SKM-1 (cell line): ENCODE results near the gene ITGA2B.

ENCODE experiments used
- DNase-seq: peaks from one replicate; lab custom pipeline; 2025; ENCODE audit not compliant: unreplicated experiment; lab: John Stamatoyannopoulos, UW

Gene ITGA2B

DNA sequence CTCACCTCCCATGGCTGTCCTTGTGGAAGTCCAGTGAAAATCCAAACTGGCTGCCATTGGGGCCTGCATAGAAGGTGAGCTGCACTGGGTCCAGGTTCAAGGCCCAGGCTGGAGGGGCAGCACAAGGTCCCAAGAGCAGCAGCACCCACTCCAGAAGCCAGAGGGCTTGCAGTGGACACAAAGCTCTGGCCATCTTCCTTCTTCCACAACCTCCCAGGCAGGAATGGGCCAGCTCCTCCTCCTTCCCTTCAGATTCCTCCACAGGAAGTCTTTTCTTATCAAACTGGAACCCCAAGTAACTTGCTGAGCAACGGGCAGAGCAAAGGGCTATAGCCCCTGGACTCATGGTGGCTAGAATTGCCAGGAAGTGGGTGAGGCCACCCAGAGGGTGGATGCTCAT is at the start of gene ITGA2B:
ITGA2B (minus strand) TSS at position 369 of the 400 bp plus-strand sequence; CDS start at position 193, 176 bp downstream.
- no peak for DNase-seq

DNA sequence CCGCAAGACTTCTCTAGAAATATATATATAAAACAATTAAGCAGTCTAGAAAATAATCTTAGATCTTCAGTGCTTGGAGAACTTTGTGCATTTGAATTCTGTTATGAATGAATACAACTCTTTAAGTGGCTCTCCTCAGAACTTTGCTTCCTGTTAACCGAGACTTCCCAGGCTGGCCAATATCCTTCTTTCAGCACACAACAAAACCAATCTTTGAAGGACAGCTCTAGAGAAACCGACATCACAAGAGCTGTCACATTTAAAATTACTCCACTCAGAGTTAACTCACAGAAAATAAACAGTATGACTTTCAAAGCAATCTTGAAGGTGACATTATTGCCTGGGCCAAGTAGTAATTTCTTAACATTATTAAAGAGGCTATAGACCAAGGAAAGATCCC is 49.7 kb upstream of the ITGA2B start:
- no peak for DNase-seq

DNA sequence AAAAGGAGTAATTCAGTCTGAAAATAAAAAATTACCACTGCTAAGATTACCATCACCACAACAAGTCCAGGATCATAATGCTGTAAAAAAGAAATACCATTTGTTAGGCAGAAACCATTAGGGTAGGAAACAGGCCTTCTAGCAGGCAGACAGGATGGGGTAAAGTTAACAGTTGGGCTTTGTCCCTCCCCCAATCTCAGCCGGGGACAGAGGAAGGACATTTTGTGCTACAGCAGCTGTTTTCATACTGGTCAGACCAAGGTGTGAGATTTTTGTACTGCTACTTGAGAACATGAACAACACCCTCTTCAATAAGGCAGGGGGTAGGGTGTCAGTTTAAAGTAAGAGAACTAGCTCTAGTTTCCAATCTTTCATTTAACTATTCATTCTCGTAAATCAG is 49.2 kb upstream of the ITGA2B start:
- DNase-seq, result no peak

DNA sequence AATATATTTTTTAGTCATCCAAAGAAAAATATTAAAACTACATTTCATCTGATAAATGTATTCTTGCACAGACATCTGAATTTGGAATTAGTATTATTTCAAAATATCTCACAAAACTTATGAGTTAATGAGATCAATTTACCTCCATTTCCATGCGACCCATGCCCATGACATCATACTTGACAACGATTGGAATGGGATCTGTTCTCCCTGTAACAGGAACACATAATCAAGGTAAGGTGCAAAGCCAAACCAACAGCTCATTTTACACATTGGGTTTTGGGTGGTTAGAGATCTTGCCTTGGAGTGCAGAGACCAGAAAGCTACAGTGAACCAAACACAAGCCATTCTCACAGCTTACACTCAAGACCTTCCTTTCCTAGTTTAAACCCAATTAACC is 46.9 kb upstream of the ITGA2B start:
- no peak for DNase-seq

GRCh38 chr17:44432254-44433157 is 43.1 kb upstream of the ITGA2B start:
- no peak for DNase-seq

DNA sequence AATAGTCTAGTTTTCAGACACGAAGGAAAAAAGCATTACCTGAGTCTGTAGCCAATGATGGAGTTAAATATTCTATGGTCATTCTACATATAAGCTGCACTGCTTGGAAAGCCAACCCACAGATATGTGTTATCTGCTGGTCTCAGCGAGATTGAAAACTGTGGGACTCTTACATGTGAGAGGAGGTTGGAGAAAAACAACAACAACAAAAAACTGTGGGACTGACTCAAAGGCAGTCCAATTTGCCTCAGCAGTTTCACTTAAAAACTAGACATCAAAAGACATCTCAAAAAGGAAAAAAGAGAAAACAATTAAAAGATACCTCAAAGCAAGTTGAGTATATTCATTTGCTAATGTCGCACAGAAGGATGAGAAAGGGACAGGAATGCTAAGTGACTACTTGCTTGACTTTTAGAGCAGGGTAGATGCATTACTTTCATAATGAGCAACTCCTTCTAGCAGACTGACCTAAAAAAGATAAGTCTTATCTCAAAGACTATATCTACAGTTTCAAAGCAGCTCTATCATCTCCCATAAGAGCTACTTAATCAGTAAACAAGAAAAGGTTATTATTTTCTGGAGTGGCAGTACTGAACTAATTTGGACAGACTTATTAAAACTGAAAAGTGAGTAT is 35.5 kb upstream of the ITGA2B start:
- no peak for DNase-seq

- no peak for DNase-seq
Measured at GRCh38 chr17:44417553-44417952, 28.1 kb upstream of the ITGA2B start.

- no peak for DNase-seq
Measured at GRCh38 chr17:44416558-44417289, 27.3 kb upstream of the ITGA2B start.

DNA sequence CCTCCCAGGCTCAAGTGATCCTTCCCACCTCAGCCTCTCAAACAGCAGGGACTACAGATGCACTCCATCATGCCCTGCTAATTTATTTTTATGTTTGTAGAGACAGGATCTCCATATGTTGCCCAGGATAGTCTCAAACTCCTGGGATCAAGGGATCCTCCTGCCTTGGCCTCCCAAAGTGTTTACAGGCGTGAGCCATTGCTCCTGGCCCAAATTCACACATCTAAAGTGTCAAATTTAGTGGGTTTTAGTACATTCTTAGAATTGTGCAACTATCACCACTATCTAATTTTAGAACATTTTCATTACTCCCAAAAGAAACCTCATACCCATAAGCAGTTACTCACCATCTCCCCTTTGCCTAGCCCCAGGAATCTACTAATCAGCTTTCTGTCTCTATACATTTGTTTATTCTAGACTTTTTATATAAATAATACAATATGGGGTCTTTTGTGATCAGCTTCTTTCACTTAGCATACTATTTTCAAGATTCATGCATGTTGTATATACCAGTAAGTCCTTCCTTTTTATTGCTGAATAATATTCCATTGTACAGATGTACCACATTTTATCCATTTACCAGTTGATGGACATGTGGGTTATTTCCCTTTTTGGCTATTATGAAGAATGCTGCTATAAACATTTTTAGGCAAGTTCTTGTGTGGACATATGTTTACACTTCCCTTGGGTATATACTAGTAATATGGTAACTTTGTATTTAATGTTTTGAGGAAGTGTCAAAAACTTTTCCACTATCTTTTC is 25.1 kb upstream of the ITGA2B start:
- no peak for DNase-seq

DNA sequence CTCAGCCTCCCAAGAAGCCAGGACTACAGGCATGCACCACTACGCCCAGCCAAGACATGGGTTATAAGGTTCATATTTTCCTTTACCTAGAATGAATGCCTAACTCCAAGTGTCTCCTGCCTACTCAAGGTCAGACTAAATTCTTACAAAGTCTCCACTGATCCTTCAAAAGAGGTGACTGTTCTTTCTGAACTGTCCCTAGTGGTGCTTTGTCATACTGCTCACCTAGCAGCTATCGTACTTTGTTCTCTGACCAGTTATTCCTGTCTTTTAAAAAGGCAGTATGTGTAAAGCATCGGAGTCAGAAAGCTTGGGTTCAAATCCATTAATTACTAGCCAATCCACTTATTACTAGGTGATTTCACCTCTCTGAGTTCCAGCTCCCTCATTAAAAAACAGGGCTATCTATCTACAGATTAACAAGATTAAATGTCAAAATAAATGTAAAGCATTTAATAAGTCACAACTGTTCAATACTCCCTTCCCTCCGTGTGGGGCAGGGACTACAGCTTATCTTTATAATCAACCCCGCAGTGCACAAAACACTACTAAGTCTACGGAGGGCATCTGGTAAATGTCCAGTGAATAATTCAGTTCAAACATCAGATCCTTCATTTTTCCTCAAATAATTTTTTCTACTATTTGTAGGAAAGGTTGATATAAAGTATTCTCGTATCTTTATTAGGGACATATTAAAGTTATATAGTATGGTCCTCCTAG is 20.0 kb upstream of the ITGA2B start:
- DNase-seq, result no peak

- DNase-seq, result no peak
Measured at GRCh38 chr17:44408786-44409185, 19.3 kb upstream of the ITGA2B start.

DNA sequence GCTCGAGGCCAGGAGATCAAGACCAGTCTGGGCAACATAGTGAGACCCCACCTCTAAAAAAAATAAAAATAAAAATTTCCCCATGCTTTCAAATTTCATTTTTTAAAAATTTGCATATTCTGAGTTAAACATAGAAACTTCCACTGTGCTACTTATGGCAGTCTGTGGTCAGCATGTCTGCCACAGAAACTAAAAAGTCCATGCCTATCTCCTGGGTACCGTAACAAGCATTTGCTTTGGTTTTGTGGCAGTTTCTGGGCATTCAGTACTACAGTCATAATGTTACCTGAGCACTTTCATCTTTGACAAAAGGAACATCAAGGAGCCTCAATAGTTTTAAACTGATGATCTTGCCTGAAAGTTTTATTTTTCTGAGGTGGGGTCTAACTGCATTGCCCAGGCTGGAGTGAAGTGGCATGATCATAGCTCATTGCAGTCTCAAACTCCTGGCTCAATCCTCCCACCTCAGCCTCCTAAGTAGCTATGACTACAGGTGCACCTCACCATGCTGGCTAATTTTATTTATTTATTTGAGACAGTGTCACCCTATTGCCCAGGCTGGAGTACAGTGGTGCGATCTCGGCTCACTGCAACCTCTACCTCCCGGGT is 13.2 kb upstream of the ITGA2B start:
- no peak for DNase-seq

DNA sequence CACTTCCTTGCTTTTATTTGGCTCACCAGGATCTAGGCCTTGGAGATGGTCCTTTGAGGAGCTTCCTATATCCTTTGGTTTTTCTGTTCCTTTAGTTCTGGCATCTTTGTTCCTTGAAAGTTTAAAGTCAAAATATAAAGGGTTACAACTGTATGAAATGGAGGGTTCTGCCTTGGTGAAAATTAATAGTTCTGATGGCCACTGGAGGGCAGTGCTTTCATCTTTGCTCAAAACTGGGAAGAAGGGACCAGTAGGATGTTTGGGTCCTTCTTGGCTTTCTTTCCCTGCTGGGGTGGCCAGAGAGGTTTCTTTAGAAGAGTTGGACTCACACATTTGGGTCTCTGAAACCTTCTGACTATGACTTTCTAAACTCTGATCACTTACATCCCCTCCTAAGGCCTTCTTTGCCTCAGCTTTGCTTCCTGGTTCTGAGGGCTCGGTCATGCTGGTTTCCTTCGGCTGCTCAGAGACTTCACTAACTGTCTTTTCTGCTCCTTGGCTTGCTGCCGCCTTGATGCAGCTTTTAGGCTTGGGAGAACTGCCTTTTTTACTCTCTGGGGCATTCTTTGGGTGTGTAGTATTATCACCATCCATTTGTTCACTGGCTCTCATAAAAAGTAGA is 10.9 kb upstream of the ITGA2B start:
- no peak for DNase-seq

GRCh38 chr17:44398692-44399691 is 9.5 kb upstream of the ITGA2B start:
- DNase-seq, result no peak

- DNase-seq, result no peak
Measured at GRCh38 chr17:44397479-44398440, 8.3 kb upstream of the ITGA2B start.

- DNase-seq, result no peak
Measured at GRCh38 chr17:44396946-44397345, 7.5 kb upstream of the ITGA2B start.

GRCh38 chr17:44394833-44395232 is 5.4 kb upstream of the ITGA2B start:
- no peak for DNase-seq
